ENCODE measurements around the gene FRMD4A.
"Not testable (repeated sequence)": the region's sequence is repeated elsewhere in the genome, so short reads cannot be mapped to it uniquely, and the experiment has no call there.

Gene FRMD4A

GRCh38 chr10:13956826-13957225, 373.9 kb downstream of the FRMD4A start:
- 65% methylated on average over 8 of the region's 8 CpGs for WGBS

GRCh38 chr10:13955409-13956068, 375.2 kb downstream of the FRMD4A start:
- WGBS: 88% methylated on average over 7 of the region's 7 CpGs
- Histone ChIP-seq H3K4me1 (ENCODE audit: insufficient read depth, low read length) (peaks cover 8% of the 10 kb centered on the region), H3K4me3 (ENCODE audit: low read length) (no peak overlapping the region), H3K27me3 (ENCODE audit: insufficient read depth, low read length) (no peaks in the 10 kb centered on the region), H3K9ac (ENCODE audit: low read depth, low read length) (no peak overlapping the region), H3K9me3 (ENCODE audit: insufficient read depth, low read depth, low read length) (no peaks in the 10 kb centered on the region), H3K36me3 (ENCODE audit: insufficient read depth, low read length) (no peaks in the 10 kb centered on the region), H3K27ac (ENCODE audit: low read depth, low read length) (no peak overlapping the region)

More at GRCh38 chr10:13956826-13957225, 373.9 kb downstream of the FRMD4A start:
- H3K27me3 ChIP-seq (ENCODE audit: insufficient read depth, low read length): no peaks in the 10 kb centered on the region
- no peak overlapping the region for H3K4me3 ChIP-seq (ENCODE audit: low read length)
- no peak overlapping the region for H3K9ac ChIP-seq (ENCODE audit: low read depth, low read length)
- H3K36me3 ChIP-seq (ENCODE audit: insufficient read depth, low read length): no peaks in the 10 kb centered on the region
- H3K27ac ChIP-seq (ENCODE audit: low read depth, low read length): no peak overlapping the region
- no peaks in the 10 kb centered on the region for H3K9me3 ChIP-seq (ENCODE audit: insufficient read depth, low read depth, low read length)
- H3K4me1 ChIP-seq (ENCODE audit: insufficient read depth, low read length): peaks cover 8% of the 10 kb centered on the region

- H3K36me3 ChIP-seq (ENCODE audit: insufficient read depth, low read length); H3K4me1 ChIP-seq (ENCODE audit: insufficient read depth, low read length); H3K27ac ChIP-seq (ENCODE audit: low read depth, low read length); H3K9ac ChIP-seq (ENCODE audit: low read depth, low read length); H3K9me3 ChIP-seq (ENCODE audit: insufficient read depth, low read depth, low read length); H3K4me3 ChIP-seq (ENCODE audit: low read length); H3K27me3 ChIP-seq (ENCODE audit: insufficient read depth, low read length): not testable (repeated sequence)
- WGBS: 94% methylated on average over 8 of the region's 8 CpGs
Observed at GRCh38 chr10:13954195-13954594, 376.5 kb downstream of the FRMD4A start.

- Histone ChIP-seq H3K9me3 (ENCODE audit: insufficient read depth, low read depth, low read length) (no peaks in the 10 kb centered on the region), H3K27ac (ENCODE audit: low read depth, low read length) (no peak overlapping the region), H3K4me1 (ENCODE audit: insufficient read depth, low read length) (peaks cover 4% of the 10 kb centered on the region), H3K4me3 (ENCODE audit: low read length) (no peak overlapping the region), H3K9ac (ENCODE audit: low read depth, low read length) (no peak overlapping the region), H3K27me3 (ENCODE audit: insufficient read depth, low read length) (no peaks in the 10 kb centered on the region), H3K36me3 (ENCODE audit: insufficient read depth, low read length) (no peaks in the 10 kb centered on the region)
- WGBS: 97% methylated on average over 3 of the region's 4 CpGs
Observed at GRCh38 chr10:13953371-13953770, 377.4 kb downstream of the FRMD4A start.

GRCh38 chr10:13950543-13950939, 380.2 kb downstream of the FRMD4A start:
- H3K4me3 ChIP-seq (ENCODE audit: low read length): no peak overlapping the region
- WGBS: 93% methylated on average over 4 of the region's 4 CpGs
- H3K9me3 ChIP-seq (ENCODE audit: insufficient read depth, low read depth, low read length): no peaks in the 10 kb centered on the region
- no peaks in the 10 kb centered on the region for H3K36me3 ChIP-seq (ENCODE audit: insufficient read depth, low read length)
- no peak overlapping the region for H3K27ac ChIP-seq (ENCODE audit: low read depth, low read length)
- no peak overlapping the region for H3K9ac ChIP-seq (ENCODE audit: low read depth, low read length)
- H3K4me1 ChIP-seq (ENCODE audit: insufficient read depth, low read length): peaks cover 8% of the 10 kb centered on the region
- H3K27me3 ChIP-seq (ENCODE audit: insufficient read depth, low read length): no peaks in the 10 kb centered on the region

GRCh38 chr10:13949844-13950542, 380.7 kb downstream of the FRMD4A start:
- Histone ChIP-seq H3K36me3 (ENCODE audit: insufficient read depth, low read length) (no peaks in the 10 kb centered on the region), H3K9ac (ENCODE audit: low read depth, low read length) (no peak overlapping the region), H3K9me3 (ENCODE audit: insufficient read depth, low read depth, low read length) (no peaks in the 10 kb centered on the region), H3K27me3 (ENCODE audit: insufficient read depth, low read length) (no peaks in the 10 kb centered on the region), H3K4me1 (ENCODE audit: insufficient read depth, low read length) (peaks cover 11% of the 10 kb centered on the region), H3K4me3 (ENCODE audit: low read length) (no peak overlapping the region), H3K27ac (ENCODE audit: low read depth, low read length) (no peak overlapping the region)
- 88% methylated on average over 3 of the region's 3 CpGs for WGBS

- no peaks in the 10 kb centered on the region for H3K27me3 ChIP-seq (ENCODE audit: insufficient read depth, low read length)
- no peaks in the 10 kb centered on the region for H3K36me3 ChIP-seq (ENCODE audit: insufficient read depth, low read length)
- no peak overlapping the region for H3K27ac ChIP-seq (ENCODE audit: low read depth, low read length)
- H3K9me3 ChIP-seq (ENCODE audit: insufficient read depth, low read depth, low read length): no peaks in the 10 kb centered on the region
- H3K9ac ChIP-seq (ENCODE audit: low read depth, low read length): no peak overlapping the region
- peaks cover 11% of the 10 kb centered on the region for H3K4me1 ChIP-seq (ENCODE audit: insufficient read depth, low read length)
- H3K4me3 ChIP-seq (ENCODE audit: low read length): no peak overlapping the region
- 84% methylated on average over 5 of the region's 5 CpGs for WGBS
Observed at GRCh38 chr10:13946209-13946460, 384.6 kb downstream of the FRMD4A start.

- Histone ChIP-seq H3K27me3 (ENCODE audit: insufficient read depth, low read length) (no peaks in the 10 kb centered on the region), H3K9ac (ENCODE audit: low read depth, low read length) (no peak overlapping the region), H3K27ac (ENCODE audit: low read depth, low read length) (no peak overlapping the region), H3K36me3 (ENCODE audit: insufficient read depth, low read length) (no peaks in the 10 kb centered on the region), H3K4me1 (ENCODE audit: insufficient read depth, low read length) (peaks cover 11% of the 10 kb centered on the region), H3K4me3 (ENCODE audit: low read length) (no peak overlapping the region), H3K9me3 (ENCODE audit: insufficient read depth, low read depth, low read length) (no peaks in the 10 kb centered on the region)
- WGBS: 75% methylated on average over 8 of the region's 8 CpGs
Observed at GRCh38 chr10:13945390-13946208, 385.1 kb downstream of the FRMD4A start.

- Histone ChIP-seq H3K27me3 (ENCODE audit: insufficient read depth, low read length) (no peaks in the 10 kb centered on the region), H3K27ac (ENCODE audit: low read depth, low read length) (no peak overlapping the region), H3K4me1 (ENCODE audit: insufficient read depth, low read length) (peaks cover 11% of the 10 kb centered on the region), H3K9ac (ENCODE audit: low read depth, low read length) (no peak overlapping the region), H3K9me3 (ENCODE audit: insufficient read depth, low read depth, low read length) (no peaks in the 10 kb centered on the region), H3K36me3 (ENCODE audit: insufficient read depth, low read length) (no peaks in the 10 kb centered on the region), H3K4me3 (ENCODE audit: low read length) (no peak overlapping the region)
- 84% methylated on average over 5 of the region's 5 CpGs for WGBS
Observed at GRCh38 chr10:13944823-13945222, 385.9 kb downstream of the FRMD4A start.

GRCh38 chr10:13943735-13944398, 386.9 kb downstream of the FRMD4A start:
- 75% methylated on average over 8 of the region's 8 CpGs for WGBS

GRCh38 chr10:13942035-13942434, 388.7 kb downstream of the FRMD4A start:
- H3K36me3 ChIP-seq (ENCODE audit: insufficient read depth, low read length): no peaks in the 10 kb centered on the region
- H3K4me1 ChIP-seq (ENCODE audit: insufficient read depth, low read length): peaks cover 11% of the 10 kb centered on the region
- no peak overlapping the region for H3K4me3 ChIP-seq (ENCODE audit: low read length)
- H3K9me3 ChIP-seq (ENCODE audit: insufficient read depth, low read depth, low read length): no peaks in the 10 kb centered on the region
- 72% methylated on average over 5 of the region's 5 CpGs for WGBS
- H3K27me3 ChIP-seq (ENCODE audit: insufficient read depth, low read length): no peaks in the 10 kb centered on the region
- no peak overlapping the region for H3K9ac ChIP-seq (ENCODE audit: low read depth, low read length)
- no peak overlapping the region for H3K27ac ChIP-seq (ENCODE audit: low read depth, low read length)

More at GRCh38 chr10:13943735-13944398, 386.9 kb downstream of the FRMD4A start:
- H3K27me3 ChIP-seq (ENCODE audit: insufficient read depth, low read length): no peaks in the 10 kb centered on the region
- no peak overlapping the region for H3K4me3 ChIP-seq (ENCODE audit: low read length)
- H3K4me1 ChIP-seq (ENCODE audit: insufficient read depth, low read length): peaks cover 11% of the 10 kb centered on the region
- H3K9ac ChIP-seq (ENCODE audit: low read depth, low read length): no peak overlapping the region
- no peak overlapping the region for H3K27ac ChIP-seq (ENCODE audit: low read depth, low read length)
- H3K36me3 ChIP-seq (ENCODE audit: insufficient read depth, low read length): no peaks in the 10 kb centered on the region
- H3K9me3 ChIP-seq (ENCODE audit: insufficient read depth, low read depth, low read length): no peaks in the 10 kb centered on the region

Data from HUES64 (cell line).